Stimulated activated CD8-positive, alpha-beta memory T cell treated with anti-CD3 and anti-CD28 coated beads, Interleukin-7, amount 100 ng/mL, for 48 hours (primary cell): Measurements from ENCODE around the gene CXCL5.
"Not testable (repeated sequence)": the region's sequence is repeated elsewhere in the genome, so short reads cannot be mapped to it uniquely, and the experiment has no call there.

ENCODE experiments used
- DNase-seq, 2 donors: peaks; one replicate each; pipeline ENCODE4 v3.0.0-alpha.2; 2020; ENCODE audit warnings: low read depth in 1 of 2; ENCODE audit errors: extremely low read depth in 1 of 2

CXCL5 gene

GRCh38 chr4:74015126-74015780, 16.8 kb upstream of the CXCL5 start:
- no peak for DNase-seq

- DNase-seq = no peak
Observed at GRCh38 chr4:74014332-74014731, 15.9 kb upstream of the CXCL5 start.

- no peak for DNase-seq
Observed at GRCh38 chr4:74013264-74013663, 14.8 kb upstream of the CXCL5 start.

GRCh38 chr4:74012130-74012529, 13.7 kb upstream of the CXCL5 start:
- DNase-seq = no peak

GRCh38 chr4:74009307-74009706, 10.8 kb upstream of the CXCL5 start:
- DNase-seq = no peak

GRCh38 chr4:74006009-74006476, 7.6 kb upstream of the CXCL5 start:
- no peak for DNase-seq

- DNase-seq = no peak
Observed at GRCh38 chr4:74005528-74005927, 7.1 kb upstream of the CXCL5 start.

- DNase-seq = no peak
Observed at GRCh38 chr4:74004668-74005067, 6.2 kb upstream of the CXCL5 start.

- no peak for DNase-seq
Observed at GRCh38 chr4:74000301-74000700, 1.8 kb upstream of the CXCL5 start.

GRCh38 chr4:73992050-73992449, 6.4 kb downstream of the CXCL5 start:
- DNase-seq = no peak

- no peak for DNase-seq
Observed at GRCh38 chr4:73991742-73992000, 6.8 kb downstream of the CXCL5 start.

- no peak for DNase-seq
Observed at GRCh38 chr4:73990988-73991741, 7.3 kb downstream of the CXCL5 start.

- DNase-seq = no peak
Observed at GRCh38 chr4:73989928-73990327, 8.5 kb downstream of the CXCL5 start.

GRCh38 chr4:73989031-73989430, 9.4 kb downstream of the CXCL5 start:
- DNase-seq = no peak

- no peak for DNase-seq
Observed at GRCh38 chr4:73988061-73988460, 10.4 kb downstream of the CXCL5 start, which contains the start of gene PPBP. Gene PPBP (minus strand): TSS chr4:73988190. CDS start chr4:73988103, 87 bp downstream.

- no peak for DNase-seq
Observed at GRCh38 chr4:73985528-73985852, 13.0 kb downstream of the CXCL5 start.

GRCh38 chr4:73984736-73985527, 13.5 kb downstream of the CXCL5 start:
- DNase-seq = no peak

GRCh38 chr4:73981175-73981574, 17.3 kb downstream of the CXCL5 start:
- DNase-seq = not testable (repeated sequence)

- no peak for DNase-seq
Observed at GRCh38 chr4:73979407-73979957, 19.0 kb downstream of the CXCL5 start.

- DNase-seq = no peak
Observed at GRCh38 chr4:73978886-73979285, 19.6 kb downstream of the CXCL5 start.

- DNase-seq = no peak
Observed at GRCh38 chr4:73976716-73977115, 21.8 kb downstream of the CXCL5 start.

- DNase-seq = no peak
Observed at GRCh38 chr4:73976217-73976616, 22.3 kb downstream of the CXCL5 start.
